NB4 (cell line): Measurements from ENCODE around the gene DKK3.

Experiments used
- POLR2A ChIP-seq: IDR thresholded peaks from 2 replicates; pipeline ENCODE4 v1.6.1; 2011; ENCODE audit warnings: mild to moderate bottlenecking; ENCODE audit not compliant: insufficient read length; ENCODE audit errors: extremely low read depth
- TF ChIP-seq, protein P1 (sequence below): IDR thresholded peaks from one replicate; pipeline ENCODE4 v1.5.1; 2012; ENCODE audit warnings: low read depth, low read length
- TF ChIP-seq, protein P2 (sequence below): IDR thresholded peaks from 2 replicates; pipeline ENCODE4 v1.6.1; 2011; ENCODE audit warnings: low read depth, low read length

- TF ChIP-seq, protein P1, sequence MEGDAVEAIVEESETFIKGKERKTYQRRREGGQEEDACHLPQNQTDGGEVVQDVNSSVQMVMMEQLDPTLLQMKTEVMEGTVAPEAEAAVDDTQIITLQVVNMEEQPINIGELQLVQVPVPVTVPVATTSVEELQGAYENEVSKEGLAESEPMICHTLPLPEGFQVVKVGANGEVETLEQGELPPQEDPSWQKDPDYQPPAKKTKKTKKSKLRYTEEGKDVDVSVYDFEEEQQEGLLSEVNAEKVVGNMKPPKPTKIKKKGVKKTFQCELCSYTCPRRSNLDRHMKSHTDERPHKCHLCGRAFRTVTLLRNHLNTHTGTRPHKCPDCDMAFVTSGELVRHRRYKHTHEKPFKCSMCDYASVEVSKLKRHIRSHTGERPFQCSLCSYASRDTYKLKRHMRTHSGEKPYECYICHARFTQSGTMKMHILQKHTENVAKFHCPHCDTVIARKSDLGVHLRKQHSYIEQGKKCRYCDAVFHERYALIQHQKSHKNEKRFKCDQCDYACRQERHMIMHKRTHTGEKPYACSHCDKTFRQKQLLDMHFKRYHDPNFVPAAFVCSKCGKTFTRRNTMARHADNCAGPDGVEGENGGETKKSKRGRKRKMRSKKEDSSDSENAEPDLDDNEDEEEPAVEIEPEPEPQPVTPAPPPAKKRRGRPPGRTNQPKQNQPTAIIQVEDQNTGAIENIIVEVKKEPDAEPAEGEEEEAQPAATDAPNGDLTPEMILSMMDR, result no peak
- no peak for TF ChIP-seq POLR2A
- TF ChIP-seq, protein P2, sequence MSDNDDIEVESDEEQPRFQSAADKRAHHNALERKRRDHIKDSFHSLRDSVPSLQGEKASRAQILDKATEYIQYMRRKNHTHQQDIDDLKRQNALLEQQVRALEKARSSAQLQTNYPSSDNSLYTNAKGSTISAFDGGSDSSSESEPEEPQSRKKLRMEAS, result no peak
Measured at GRCh38 chr11:11937433-11937832, 71.0 kb downstream of the DKK3 start.
